ENCODE measurements around the gene KIAA1217. TPM values are rescaled to one million over a fixed set of nuclear protein-coding genes. Genes with fewer than 3 reads are reported as not detected.

The KIAA1217 gene
- total RNA-seq, 1 experiment from 2014 or later, result not detected

DNA sequence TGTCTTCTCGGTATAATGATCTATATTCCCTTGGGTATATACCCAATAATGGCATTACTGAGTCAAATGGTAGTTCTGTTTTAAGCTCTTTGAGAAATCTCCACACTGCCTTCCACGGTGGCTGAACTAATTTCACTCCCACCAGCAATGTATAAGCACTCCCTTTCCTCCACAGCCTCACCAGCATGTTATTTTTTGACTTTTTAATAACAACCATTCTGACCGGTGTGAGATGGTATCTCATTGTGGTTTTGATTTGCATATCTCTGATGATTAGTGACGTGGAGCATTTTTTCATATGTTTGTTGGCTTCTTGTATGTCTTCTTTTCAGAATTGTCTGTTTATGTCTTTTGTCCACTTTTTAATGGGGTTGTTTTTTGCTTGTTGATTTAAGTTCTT, 33.6 kb downstream of the KIAA1217 start:
- Histone ChIP-seq H4K20me1 (ENCODE audit: insufficient read depth, low read depth, low read length) (no peaks in the 10 kb centered on the region), H3K36me3 (ENCODE audit: insufficient read depth, low read length) (no peaks in the 10 kb centered on the region), H3K9me2 (replicated peaks; ENCODE audit: insufficient read depth, low read length) (no peaks in the 10 kb centered on the region), H3K27ac (ENCODE audit: low read length) (no peak overlapping the region), H3K9ac (ENCODE audit: low read length) (no peak overlapping the region), H3K4me2 (ENCODE audit: low read depth, low read length, poor library complexity, severe bottlenecking) (no peak overlapping the region), H3K79me2 (ENCODE audit: low read length) (no peaks in the 10 kb centered on the region), H3K4me3 (ENCODE audit: low read length) (no peak overlapping the region), H3K27me3 (ENCODE audit: low read length) (no peaks in the 10 kb centered on the region), H3K4me1 (ENCODE audit: low read length) (no peaks in the 10 kb centered on the region), H2AFZ (ENCODE audit: low read length) (no peak overlapping the region), H3K9me3 (ENCODE audit: low read length) (peaks cover 22% of the 10 kb centered on the region)
- DNase-seq, result no peak

DNA sequence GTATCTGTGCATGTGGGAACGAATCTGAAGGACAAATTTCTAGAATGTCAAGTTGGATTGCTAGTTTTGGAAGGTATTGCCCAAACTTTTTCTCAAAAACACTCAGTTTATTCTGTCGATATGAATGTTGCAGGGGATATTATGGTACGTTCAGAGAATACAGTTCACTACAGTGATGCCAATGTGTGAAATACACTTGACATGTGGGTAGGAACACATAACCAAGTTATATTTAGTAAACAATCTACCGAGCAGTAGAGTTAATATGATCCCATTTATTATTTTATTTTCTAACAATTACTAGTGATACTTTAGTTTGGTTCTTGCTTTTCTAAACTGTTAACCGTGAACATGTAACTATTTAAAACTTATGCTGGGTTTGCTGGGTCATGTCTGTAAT, 37.4 kb downstream of the KIAA1217 start:
- H2AFZ ChIP-seq (ENCODE audit: low read length), result no peak overlapping the region
- no peak overlapping the region for H3K9ac ChIP-seq (ENCODE audit: low read length)
- peaks cover 10% of the 10 kb centered on the region for H3K9me3 ChIP-seq (ENCODE audit: low read length)
- DNase-seq, result no peak
- no peaks in the 10 kb centered on the region for H4K20me1 ChIP-seq (ENCODE audit: insufficient read depth, low read depth, low read length)
- no peaks in the 10 kb centered on the region for H3K9me2 ChIP-seq (replicated peaks; ENCODE audit: insufficient read depth, low read length)
- H3K27me3 ChIP-seq (ENCODE audit: low read length), result no peaks in the 10 kb centered on the region
- H3K36me3 ChIP-seq (ENCODE audit: insufficient read depth, low read length), result no peaks in the 10 kb centered on the region
- no peak overlapping the region for H3K4me3 ChIP-seq (ENCODE audit: low read length)
- H3K4me2 ChIP-seq (ENCODE audit: low read depth, low read length, poor library complexity, severe bottlenecking), result no peak overlapping the region
- no peaks in the 10 kb centered on the region for H3K4me1 ChIP-seq (ENCODE audit: low read length)
- no peaks in the 10 kb centered on the region for H3K79me2 ChIP-seq (ENCODE audit: low read length)
- H3K27ac ChIP-seq (ENCODE audit: low read length), result no peak overlapping the region

DNA sequence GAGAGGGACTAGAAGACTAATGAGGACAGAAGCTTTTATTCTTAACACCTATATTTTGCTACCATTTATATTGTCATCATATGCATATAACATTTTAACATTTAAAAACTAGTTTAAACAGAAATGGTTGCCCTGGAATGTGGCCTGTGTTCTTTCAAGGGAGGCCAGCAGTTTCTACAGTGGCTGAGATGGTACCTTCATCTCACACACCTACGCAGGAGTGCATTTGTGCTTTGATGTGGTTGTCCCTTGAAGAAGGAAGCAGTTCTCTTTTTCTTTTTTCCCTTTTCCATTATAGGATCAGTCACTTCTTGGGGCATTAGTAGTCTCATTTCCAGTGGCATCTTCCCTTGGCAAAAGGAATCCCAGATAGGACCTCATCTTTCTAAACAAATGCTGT, 38.9 kb downstream of the KIAA1217 start:
- H4K20me1 ChIP-seq (ENCODE audit: insufficient read depth, low read depth, low read length), result no peaks in the 10 kb centered on the region
- no peak for DNase-seq

DNA sequence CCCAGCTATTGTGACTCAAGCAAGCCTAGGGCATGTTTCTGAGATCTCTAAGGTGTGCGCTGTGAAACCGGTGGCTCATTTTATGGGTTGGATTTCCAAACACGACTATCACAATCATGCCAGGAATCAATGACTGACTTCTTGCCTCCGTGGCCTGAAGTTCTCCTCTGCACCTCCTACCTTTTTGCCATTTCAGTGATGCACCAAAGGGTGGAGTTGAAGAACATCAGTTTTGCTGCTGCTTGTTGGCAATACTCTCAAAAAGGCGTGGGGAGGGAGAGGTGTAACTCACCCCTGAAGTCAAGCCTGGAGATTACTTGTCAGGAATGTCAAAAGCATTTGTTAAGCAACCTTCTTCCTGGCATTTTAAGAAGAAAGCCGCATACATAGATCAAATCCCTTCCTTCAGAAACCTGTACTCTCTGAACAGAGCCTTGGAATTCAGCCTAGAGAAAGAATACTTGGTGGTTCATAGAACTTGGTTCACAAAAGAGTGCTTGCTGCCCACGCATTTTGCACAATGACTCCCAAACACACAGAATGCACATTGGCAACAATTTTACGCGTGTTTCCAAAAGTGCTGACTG, 41.0 kb downstream of the KIAA1217 start:
- no peak overlapping the region for H2AFZ ChIP-seq (ENCODE audit: low read length)
- no peaks in the 10 kb centered on the region for H3K9me2 ChIP-seq (replicated peaks; ENCODE audit: insufficient read depth, low read length)

More for the DNA sequence above, 38.9 kb downstream of the KIAA1217 start:
- Histone ChIP-seq H3K27ac (ENCODE audit: low read length) (no peak overlapping the region), H3K4me1 (ENCODE audit: low read length) (no peaks in the 10 kb centered on the region), H3K4me3 (ENCODE audit: low read length) (no peak overlapping the region), H3K9me3 (ENCODE audit: low read length) (peaks cover 3% of the 10 kb centered on the region; the same call in 1 of the 2 replicates), H3K9ac (ENCODE audit: low read length) (no peak overlapping the region), H2AFZ (ENCODE audit: low read length) (no peak overlapping the region), H3K4me2 (ENCODE audit: low read depth, low read length, poor library complexity, severe bottlenecking) (no peak overlapping the region), H3K79me2 (ENCODE audit: low read length) (no peaks in the 10 kb centered on the region), H3K9me2 (replicated peaks; ENCODE audit: insufficient read depth, low read length) (no peaks in the 10 kb centered on the region), H3K27me3 (ENCODE audit: low read length) (no peaks in the 10 kb centered on the region), H3K36me3 (ENCODE audit: insufficient read depth, low read length) (no peaks in the 10 kb centered on the region)

DNA sequence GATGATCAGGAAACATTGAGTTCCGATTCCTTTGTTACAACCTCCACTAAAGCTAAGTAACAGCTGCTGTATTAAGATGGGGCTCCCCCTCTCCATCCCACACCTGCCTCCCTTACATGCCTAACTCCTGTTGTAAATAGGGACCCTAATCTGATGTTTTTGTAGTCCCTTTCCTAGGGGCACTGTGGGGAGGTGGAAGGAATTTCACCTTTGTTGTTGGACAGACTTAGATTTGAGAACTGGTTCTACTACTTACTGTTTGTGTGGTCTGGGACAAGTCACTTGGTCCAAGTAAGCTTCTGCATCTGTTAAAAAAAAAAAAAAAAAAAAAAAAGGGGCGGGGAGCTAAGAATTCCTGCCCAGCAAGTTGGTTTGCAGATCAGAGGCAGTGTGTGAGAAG, 42.6 kb downstream of the KIAA1217 start:
- Histone ChIP-seq H2AFZ (ENCODE audit: low read length) (no peak overlapping the region), H3K36me3 (ENCODE audit: insufficient read depth, low read length) (no peaks in the 10 kb centered on the region), H4K20me1 (ENCODE audit: insufficient read depth, low read depth, low read length) (no peaks in the 10 kb centered on the region), H3K79me2 (ENCODE audit: low read length) (no peaks in the 10 kb centered on the region), H3K9ac (ENCODE audit: low read length) (no peak overlapping the region), H3K4me1 (ENCODE audit: low read length) (no peaks in the 10 kb centered on the region), H3K27me3 (ENCODE audit: low read length) (no peaks in the 10 kb centered on the region), H3K9me2 (replicated peaks; ENCODE audit: insufficient read depth, low read length) (no peaks in the 10 kb centered on the region), H3K4me2 (ENCODE audit: low read depth, low read length, poor library complexity, severe bottlenecking) (no peak overlapping the region), H3K4me3 (ENCODE audit: low read length) (no peak overlapping the region), H3K9me3 (ENCODE audit: low read length) (no peaks in the 10 kb centered on the region), H3K27ac (ENCODE audit: low read length) (no peak overlapping the region)
- no peak for DNase-seq

More for the DNA sequence above, 41.0 kb downstream of the KIAA1217 start:
- no peaks in the 10 kb centered on the region for H3K4me1 ChIP-seq (ENCODE audit: low read length)
- no peaks in the 10 kb centered on the region for H3K79me2 ChIP-seq (ENCODE audit: low read length)
- 0 out of 2 replicates have a peak, but pooled peaks cover 3% of the 10 kb centered on the region for H3K9me3 ChIP-seq (ENCODE audit: low read length)
- H3K4me2 ChIP-seq (ENCODE audit: low read depth, low read length, poor library complexity, severe bottlenecking), result no peak overlapping the region
- no peak for DNase-seq
- no peak overlapping the region for H3K9ac ChIP-seq (ENCODE audit: low read length)
- H3K36me3 ChIP-seq (ENCODE audit: insufficient read depth, low read length), result no peaks in the 10 kb centered on the region
- H3K27ac ChIP-seq (ENCODE audit: low read length), result no peak overlapping the region
- H3K27me3 ChIP-seq (ENCODE audit: low read length), result no peaks in the 10 kb centered on the region
- no peaks in the 10 kb centered on the region for H4K20me1 ChIP-seq (ENCODE audit: insufficient read depth, low read depth, low read length)
- H3K4me3 ChIP-seq (ENCODE audit: low read length), result no peak overlapping the region

DNA sequence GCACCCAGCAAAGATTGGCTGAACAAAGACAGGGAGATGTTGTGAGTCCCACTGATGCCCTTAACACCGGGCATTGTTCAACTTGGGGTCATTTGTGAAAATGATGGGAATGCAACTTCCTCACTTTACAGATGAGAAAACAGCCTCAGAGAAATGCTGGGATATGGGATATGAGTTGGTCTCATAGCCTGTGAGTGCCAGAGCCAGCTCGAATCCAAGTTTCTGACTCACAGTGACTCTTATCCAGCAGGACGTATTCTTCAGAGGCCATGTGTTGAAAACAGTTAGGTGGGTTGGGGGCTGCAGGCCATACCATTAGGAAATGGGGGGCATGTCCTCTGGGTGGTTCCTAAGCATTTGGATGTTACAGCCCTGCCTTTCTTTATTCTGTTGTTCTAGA, 45.2 kb downstream of the KIAA1217 start:
- DNase-seq, result no peak
- H3K4me2 ChIP-seq (ENCODE audit: low read depth, low read length, poor library complexity, severe bottlenecking), result no peak overlapping the region
- no peak overlapping the region for H3K4me3 ChIP-seq (ENCODE audit: low read length)
- H3K79me2 ChIP-seq (ENCODE audit: low read length), result no peaks in the 10 kb centered on the region
- H2AFZ ChIP-seq (ENCODE audit: low read length), result no peak overlapping the region
- no peaks in the 10 kb centered on the region; the same call in 1 of the 2 replicates for H3K9me3 ChIP-seq (ENCODE audit: low read length)
- no peak overlapping the region for H3K9ac ChIP-seq (ENCODE audit: low read length)
- no peaks in the 10 kb centered on the region for H3K9me2 ChIP-seq (replicated peaks; ENCODE audit: insufficient read depth, low read length)
- no peaks in the 10 kb centered on the region for H3K27me3 ChIP-seq (ENCODE audit: low read length)
- H3K36me3 ChIP-seq (ENCODE audit: insufficient read depth, low read length), result no peaks in the 10 kb centered on the region
- no peaks in the 10 kb centered on the region for H3K4me1 ChIP-seq (ENCODE audit: low read length)
- H4K20me1 ChIP-seq (ENCODE audit: insufficient read depth, low read depth, low read length), result no peaks in the 10 kb centered on the region
- no peak overlapping the region for H3K27ac ChIP-seq (ENCODE audit: low read length)

DNA sequence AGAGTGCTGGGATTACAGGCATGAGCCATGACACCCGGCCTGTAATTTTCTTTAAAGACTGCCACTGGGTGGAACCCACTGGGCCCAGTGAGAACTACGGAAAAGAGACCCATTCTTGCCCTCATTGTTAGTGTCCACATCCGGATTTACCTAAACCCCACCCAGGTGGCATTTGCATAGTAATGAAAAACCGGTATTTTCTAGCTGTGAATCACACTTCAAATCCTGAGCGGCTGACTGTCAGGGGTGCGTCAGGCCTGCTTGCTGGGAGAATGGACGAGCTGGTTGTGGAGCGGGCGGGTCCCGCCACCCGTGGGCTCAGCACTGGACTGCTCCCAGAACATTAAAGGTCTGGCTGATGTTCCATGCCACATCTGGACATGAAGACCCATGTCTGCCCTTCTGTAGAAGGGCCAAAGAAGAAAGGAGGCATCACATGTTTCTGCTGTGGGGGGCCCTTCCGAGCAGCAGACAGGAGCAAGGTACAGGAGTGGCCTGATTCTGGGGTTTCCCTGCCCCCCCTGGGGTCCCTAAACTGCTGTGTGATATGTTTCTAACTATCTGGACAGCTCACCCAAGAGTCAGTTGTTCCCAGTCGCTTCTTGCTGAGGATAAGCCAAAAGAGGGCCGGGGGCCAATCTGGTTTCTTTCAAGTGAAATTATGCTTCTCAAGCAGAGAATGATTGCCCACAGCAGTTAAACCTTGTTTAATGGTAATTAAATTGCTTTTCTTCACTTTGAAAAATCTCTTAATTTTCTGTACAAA, 46.4 kb downstream of the KIAA1217 start:
- Histone ChIP-seq H3K4me3 (ENCODE audit: low read length) (no peak overlapping the region), H3K4me1 (ENCODE audit: low read length) (no peaks in the 10 kb centered on the region), H3K36me3 (ENCODE audit: insufficient read depth, low read length) (no peaks in the 10 kb centered on the region), H3K27me3 (ENCODE audit: low read length) (no peaks in the 10 kb centered on the region), H3K9me3 (ENCODE audit: low read length) (no peaks in the 10 kb centered on the region; the same call in 1 of the 2 replicates), H3K4me2 (ENCODE audit: low read depth, low read length, poor library complexity, severe bottlenecking) (no peak overlapping the region), H3K79me2 (ENCODE audit: low read length) (no peaks in the 10 kb centered on the region), H2AFZ (ENCODE audit: low read length) (no peak overlapping the region), H3K9ac (ENCODE audit: low read length) (no peak overlapping the region), H3K27ac (ENCODE audit: low read length) (no peak overlapping the region), H4K20me1 (ENCODE audit: insufficient read depth, low read depth, low read length) (no peaks in the 10 kb centered on the region), H3K9me2 (replicated peaks; ENCODE audit: insufficient read depth, low read length) (no peaks in the 10 kb centered on the region)
- DNase-seq, result no peak

DNA sequence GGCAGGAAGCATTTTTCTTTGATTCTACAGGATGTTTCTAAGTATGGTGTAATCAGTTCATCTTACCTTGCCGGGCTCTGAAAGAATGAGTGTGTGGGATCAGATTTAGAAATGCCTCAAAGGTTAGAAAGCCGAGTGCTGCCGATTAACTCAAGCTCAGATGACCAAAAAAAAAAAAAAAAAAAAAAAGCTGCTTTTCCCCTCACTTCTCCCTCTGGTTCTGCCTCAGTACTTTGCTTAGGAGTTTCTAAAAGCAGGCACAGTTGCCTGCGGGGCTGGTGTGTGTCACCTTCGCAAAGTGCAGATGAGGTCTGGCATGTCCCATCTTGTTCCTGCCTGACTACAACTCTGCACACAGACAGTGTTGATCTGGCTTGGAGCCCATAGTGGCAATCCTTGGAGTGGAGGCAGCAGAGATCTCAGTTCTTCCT, 47.0 kb downstream of the KIAA1217 start:
- H3K79me2 ChIP-seq (ENCODE audit: low read length), result no peaks in the 10 kb centered on the region
- H3K36me3 ChIP-seq (ENCODE audit: insufficient read depth, low read length), result no peaks in the 10 kb centered on the region
- no peak overlapping the region for H3K4me3 ChIP-seq (ENCODE audit: low read length)
- H3K9me2 ChIP-seq (replicated peaks; ENCODE audit: insufficient read depth, low read length), result no peaks in the 10 kb centered on the region
- H3K9me3 ChIP-seq (ENCODE audit: low read length), result no peaks in the 10 kb centered on the region; the same call in 1 of the 2 replicates
- no peak overlapping the region for H2AFZ ChIP-seq (ENCODE audit: low read length)
- H3K27me3 ChIP-seq (ENCODE audit: low read length), result no peaks in the 10 kb centered on the region
- no peak for DNase-seq
- no peaks in the 10 kb centered on the region for H4K20me1 ChIP-seq (ENCODE audit: insufficient read depth, low read depth, low read length)
- H3K9ac ChIP-seq (ENCODE audit: low read length), result no peak overlapping the region
- H3K4me2 ChIP-seq (ENCODE audit: low read depth, low read length, poor library complexity, severe bottlenecking), result no peak overlapping the region
- no peaks in the 10 kb centered on the region for H3K4me1 ChIP-seq (ENCODE audit: low read length)
- no peak overlapping the region for H3K27ac ChIP-seq (ENCODE audit: low read length)
